Cardiac muscle cell (in vitro differentiated cells and primary cell): ENCODE measurements around the gene PRRT4. TPM values are rescaled to one million over a fixed set of nuclear protein-coding genes. Genes with fewer than 3 reads are reported as not detected.

Experiments used
- DNase-seq, 2 donors: peaks; one replicate each; pipeline versions ENCODE4 v3.0.0 to v3.0.0-alpha.2; 2010 to 2017; ENCODE audit warnings: low read depth in 1 of 2, low spot score in 1 of 2
- H3K27ac ChIP-seq: fragments of 200-600 bp; sonication (generic); 2 replicates; pipeline ENCODE4 v1.5.1; 2016
- H3K27me3 ChIP-seq: fragments of 200-600 bp; sonication (generic); 2 replicates; pipeline ENCODE4 v1.6.0; 2016; ENCODE audit warnings: control low read depth
- H3K36me3 ChIP-seq: fragments of 200-600 bp; sonication (generic); 2 replicates; pipeline ENCODE4 v1.5.1; 2016; ENCODE audit warnings: control low read depth
- H3K4me1 ChIP-seq: fragments of 200-600 bp; sonication (generic); 2 replicates; pipeline ENCODE4 v1.8.1; 2017; ENCODE audit warnings: low read depth, mild to moderate bottlenecking, mixed run types
- H3K4me3 ChIP-seq: fragments of 200-600 bp; sonication (generic); 2 replicates; pipeline ENCODE4 v1.5.1; 2016; ENCODE audit warnings: mild to moderate bottlenecking
- H3K9me3 ChIP-seq: fragments of 200-600 bp; sonication (generic); 2 replicates; pipeline ENCODE4 v1.5.1; 2017; ENCODE audit warnings: low read depth, mild to moderate bottlenecking, control low read depth
- CTCF ChIP-seq: IDR thresholded peaks from 2 replicates; pipeline ENCODE4 v1.5.1; 2012; ENCODE audit warnings: low read depth, mild to moderate bottlenecking, low read length
- polyA plus RNA-seq: library from polyadenylated mRNA; unstranded; fragments of >200 nt; fragmentation: Nextera tagmentation; extraction: Ambion mirVana; gene quantifications from 2 replicates; pipeline ENCODE4 v1.2.1, GENCODE V29; 2016
- total RNA-seq: library from RNA; depleted of rRNA; stranded (reverse); fragments of >200 nt; gene quantifications from 2 replicates; pipeline ENCODE4 v1.2.3, GENCODE V29; 2016

Gene PRRT4
- total and polyA plus RNA-seq, 2 experiments from 2014 or later, result 13.2 to 26.6 TPM

- no peaks in the 10 kb centered on the region for H3K36me3 ChIP-seq
- H3K4me1 ChIP-seq, result no peaks in the 10 kb centered on the region
- TF ChIP-seq CTCF, result peak; percentile 21
- no peaks in the 10 kb centered on the region for H3K9me3 ChIP-seq
- no peak for DNase-seq
- H3K4me3 ChIP-seq, result peak overlapping the region; percentile 65
- H3K27me3 ChIP-seq, result peaks cover 36% of the 10 kb centered on the region
- H3K27ac ChIP-seq, result no peak overlapping the region
These were observed 43.5 kb upstream of the PRRT4 start for GRCh38 chr7:128404886-128405470.

- H3K27me3 ChIP-seq, result peaks cover 35% of the 10 kb centered on the region
- H3K9me3 ChIP-seq, result no peaks in the 10 kb centered on the region
- no peaks in the 10 kb centered on the region for H3K4me1 ChIP-seq
- no peak overlapping the region for H3K27ac ChIP-seq
- no peak overlapping the region for H3K4me3 ChIP-seq
- DNase-seq, result no peak
- TF ChIP-seq CTCF, result no peak
- H3K36me3 ChIP-seq, result no peaks in the 10 kb centered on the region
These were observed 42.7 kb upstream of the PRRT4 start for GRCh38 chr7:128404143-128404681.

- Histone ChIP-seq H3K9me3 (no peaks in the 10 kb centered on the region), H3K27ac (no peak overlapping the region), H3K4me3 (no peak overlapping the region), H3K4me1 (no peaks in the 10 kb centered on the region), H3K27me3 (peaks cover 29% of the 10 kb centered on the region), H3K36me3 (no peaks in the 10 kb centered on the region)
- no peak for DNase-seq
- no peak for TF ChIP-seq CTCF
These were observed 42.2 kb upstream of the PRRT4 start for GRCh38 chr7:128403676-128404075.

- H3K9me3 ChIP-seq, result no peaks in the 10 kb centered on the region
- H3K36me3 ChIP-seq, result no peaks in the 10 kb centered on the region
- TF ChIP-seq CTCF, result no peak
- H3K4me3 ChIP-seq, result no peak overlapping the region
- H3K4me1 ChIP-seq, result no peaks in the 10 kb centered on the region
- DNase-seq, result no peak
- no peak overlapping the region for H3K27ac ChIP-seq
- H3K27me3 ChIP-seq, result peaks cover 21% of the 10 kb centered on the region
These were observed 40.9 kb upstream of the PRRT4 start for GRCh38 chr7:128402356-128402755.

- TF ChIP-seq CTCF, result no peak
- H3K9me3 ChIP-seq, result no peaks in the 10 kb centered on the region
- no peak overlapping the region for H3K27ac ChIP-seq
- DNase-seq, result no peak
- no peaks in the 10 kb centered on the region for H3K4me1 ChIP-seq
- H3K36me3 ChIP-seq, result no peaks in the 10 kb centered on the region
- no peak overlapping the region for H3K4me3 ChIP-seq
- peaks cover 14% of the 10 kb centered on the region for H3K27me3 ChIP-seq
These were observed 39.1 kb upstream of the PRRT4 start for GRCh38 chr7:128400566-128400965.
